ENCODE results near the gene P2RX6. TPM values are rescaled to one million over a fixed set of nuclear protein-coding genes. Genes with fewer than 3 reads are reported as not detected.

Gene P2RX6
- total and polyA plus RNA-seq, 9 of the 15 experiments (the other 6 are each of a cell fraction or from before 2014, with no cell fraction given), result 0.01 to 3.9 (median 1.5) TPM; not detected in 1

GRCh38 chr22:20982563-20982882, 32.4 kb upstream of the P2RX6 start (continued):
- TF ChIP-seq RERE (CRISPR knock-in tag; IDR thresholded peaks at IDR 0.05; ENCODE audit: borderline replicate concordance) (no peak), NUFIP1 (IDR thresholded peaks at IDR 0.05; ENCODE audit: partially characterized antibody) (no peak), ZNF318 (IDR thresholded peaks at IDR 0.05; ENCODE audit: borderline replicate concordance in 1 of 2, low read depth in 1 of 2) (no peak), HDAC3 (IDR thresholded peaks at IDR 0.05; ENCODE audit: borderline replicate concordance, partially characterized antibody) (no peak), ZNF551 (CRISPR knock-in tag; IDR thresholded peaks at IDR 0.05) (no peak), E4F1 (CRISPR knock-in tag; IDR thresholded peaks at IDR 0.05; ENCODE audit: borderline replicate concordance) (no peak), ZBTB7A (IDR thresholded peaks at IDR 0.05; ENCODE audit: borderline replicate concordance, control insufficient read depth, low read depth, low read length) (no peak), ZFP30 (CRISPR knock-in tag; IDR thresholded peaks at IDR 0.05; ENCODE audit: borderline replicate concordance) (no peak)

Data from K562 (cell line).